IMR-90 (cell line): ENCODE data around the gene IFNA8. TPM values are rescaled to one million over a fixed set of nuclear protein-coding genes. Genes with fewer than 3 reads are reported as not detected.

Source experiments
- ATAC-seq: fragments of 200-7000 bp; cut with Tn5 transposase; 2 replicates; pipeline ENCODE4 v1.9.1; 2020; ENCODE audit warnings: low read depth, mild to moderate bottlenecking, moderate library complexity
- BruUV-seq: library from RNA; stranded (reverse); fragments of 400-500 nt; replicated peaks from 2 replicates; lab custom pipeline; 2021; lab: Mats Ljungman, UMichigan
- CTCF ChIA-PET: fragments of 300-600 bp; formaldehyde crosslinking; extraction: SDS; loops from one replicate; lab custom pipeline; 2021; ENCODE audit warnings: antibody characterized with exemption; lab: Yijun Ruan, JAX
- POLR2A ChIA-PET: fragments of 300-600 bp; sonication (Branson Sonifier 250); formaldehyde crosslinking; loops from one replicate; lab custom pipeline; 2022; ENCODE audit warnings: antibody characterized with exemption; ENCODE audit not compliant: unreplicated experiment; lab: Charles Lee
- DNase-seq: peaks from one replicate; pipeline ENCODE4 v3.0.0; 2013
- H2AFZ ChIP-seq: replicated peaks from 2 replicates; pipeline ENCODE3; 2013; ENCODE audit warnings: low read length, mild to moderate bottlenecking; ENCODE audit not compliant: poor library complexity
- H2AK5ac ChIP-seq: 2 replicates; pipeline ENCODE4 v1.6.1; 2013; ENCODE audit warnings: low read depth, low read length, inconsistent platforms
- H2AK9ac ChIP-seq: replicated peaks from 2 replicates; pipeline ENCODE3; 2013; ENCODE audit warnings: mild to moderate bottlenecking, low read depth, low read length, moderate library complexity; ENCODE audit not compliant: poor library complexity
- H2BK120ac ChIP-seq: 2 replicates; pipeline ENCODE4 v1.6.1; 2013; ENCODE audit warnings: low read depth, low read length, inconsistent platforms
- H2BK15ac ChIP-seq: 3 replicates; pipeline ENCODE4 v1.6.1; 2013; ENCODE audit warnings: low read depth, low read length, inconsistent platforms
- H2BK20ac ChIP-seq: 2 replicates; pipeline ENCODE4 v1.6.1; 2013; ENCODE audit warnings: low read depth, mild to moderate bottlenecking, inconsistent platforms, low read length, moderate library complexity
- H2BK5ac ChIP-seq: 2 replicates; pipeline ENCODE4 v1.6.1; 2013; ENCODE audit warnings: mild to moderate bottlenecking, low read depth, low read length, inconsistent platforms; ENCODE audit not compliant: poor library complexity, severe bottlenecking
- H3K14ac ChIP-seq: replicated peaks from 2 replicates; pipeline ENCODE4 v1.6.1; 2013; ENCODE audit warnings: low read depth, low read length, inconsistent platforms
- H3K18ac ChIP-seq: 2 replicates; pipeline ENCODE4 v1.6.1; 2013; ENCODE audit warnings: low read depth, low read length, control low read depth
- H3K23ac ChIP-seq: 2 replicates; pipeline ENCODE4 v1.6.1; 2013; ENCODE audit warnings: low read depth, low read length, inconsistent platforms
- H3K27ac ChIP-seq: 2 replicates; pipeline ENCODE4 v1.5.1; 2013; ENCODE audit warnings: mild to moderate bottlenecking, control low read depth, low read length; ENCODE audit not compliant: insufficient read depth
- H3K27me3 ChIP-seq: 2 replicates; pipeline ENCODE4 v1.6.1; 2013; ENCODE audit warnings: low read length; ENCODE audit not compliant: control insufficient read depth, insufficient read depth
- H3K36me3 ChIP-seq: 2 replicates; pipeline ENCODE4 v1.6.1; 2013; ENCODE audit warnings: low read length, mixed read lengths; ENCODE audit not compliant: control insufficient read depth, insufficient read depth
- H3K4ac ChIP-seq: 2 replicates; pipeline ENCODE4 v1.6.1; 2013; ENCODE audit warnings: low read depth, low read length, inconsistent platforms
- H3K4me1 ChIP-seq: 2 replicates; pipeline ENCODE4 v1.6.1; 2013; ENCODE audit warnings: low read length, mixed read lengths; ENCODE audit not compliant: control insufficient read depth, insufficient read depth
- H3K4me2 ChIP-seq: 2 replicates; pipeline ENCODE4 v1.6.1; 2013; ENCODE audit warnings: low read depth, mild to moderate bottlenecking, control low read depth, low read length, moderate library complexity
- H3K4me3 ChIP-seq: 2 replicates; pipeline ENCODE4 v1.5.1; 2013; ENCODE audit warnings: low read depth, mild to moderate bottlenecking, control low read depth, low read length, moderate library complexity; ENCODE audit not compliant: insufficient read depth
- H3K56ac ChIP-seq: 2 replicates; pipeline ENCODE4 v1.6.1; 2013; ENCODE audit warnings: low read length, inconsistent platforms; ENCODE audit not compliant: insufficient read depth; ENCODE audit errors: extremely low read depth
- H3K79me1 ChIP-seq, 2 experiments: 2 replicates each; pipeline ENCODE4 v1.6.1; 2013; ENCODE audit warnings: low read length in 2 of 2, inconsistent platforms in 1 of 2, low read depth in 1 of 2
- H3K9ac ChIP-seq: 2 replicates; pipeline ENCODE4 v1.6.1; 2013; ENCODE audit warnings: low read depth, low read length, control low read depth
- H3K9me1 ChIP-seq: 2 replicates; pipeline ENCODE4 v1.6.1; 2013; ENCODE audit warnings: low read length, inconsistent platforms; ENCODE audit not compliant: insufficient read depth
- H3K9me3 ChIP-seq: 2 replicates; pipeline ENCODE4 v1.6.1; 2013; ENCODE audit warnings: low read length; ENCODE audit not compliant: control insufficient read depth, insufficient read depth
- H4K20me1 ChIP-seq: 2 replicates; pipeline ENCODE4 v1.6.1; 2013; ENCODE audit warnings: low read length, inconsistent platforms; ENCODE audit not compliant: insufficient read depth
- H4K5ac ChIP-seq: 2 replicates; pipeline ENCODE4 v1.6.1; 2013; ENCODE audit warnings: mild to moderate bottlenecking, low read depth, low read length, control low read depth
- H4K8ac ChIP-seq, 2 experiments: 2 replicates each; pipeline ENCODE4 v1.6.1; 2013; ENCODE audit warnings: low read depth in 2 of 2, low read length in 2 of 2, control low read depth in 1 of 2, inconsistent platforms in 1 of 2
- H4K91ac ChIP-seq: 2 replicates; pipeline ENCODE4 v1.6.1; 2013; ENCODE audit warnings: low read depth, low read length, inconsistent platforms; ENCODE audit not compliant: insufficient read depth
- CHD1 ChIP-seq: IDR thresholded peaks from 2 replicates; pipeline ENCODE4 v1.6.1; 2012; ENCODE audit warnings: low read depth, low read length, improper control_type of control experiment
- FOS ChIP-seq: fragments of 150-350 bp; IDR thresholded peaks from 2 replicates; pipeline ENCODE4 v1.6.1; 2016; ENCODE audit warnings: low read depth, low read length
- MAFK ChIP-seq: IDR thresholded peaks from 2 replicates; pipeline ENCODE4 v1.6.1; 2012; ENCODE audit warnings: low read depth, low read length, improper control_type of control experiment
- MXI1 ChIP-seq: IDR thresholded peaks from 2 replicates; pipeline ENCODE4 v1.6.1; 2012; ENCODE audit warnings: low read depth, mild to moderate bottlenecking, low read length, moderate library complexity, borderline replicate concordance
- NFE2L2 ChIP-seq: fragments of 150-350 bp; IDR thresholded peaks from 2 replicates; pipeline ENCODE4 v1.6.1; 2016; ENCODE audit warnings: low read depth, mild to moderate bottlenecking, low read length
- SMC3 ChIP-seq: fragments of 150-350 bp; IDR thresholded peaks from 2 replicates; pipeline ENCODE4 v1.6.1; 2016; ENCODE audit warnings: low read depth, mild to moderate bottlenecking, antibody characterized with exemption, low read length, moderate library complexity
- WGBS, 2 experiments: methylation state at CpG; one replicate each; pipeline versions ENCODE4 v1.1.5 to v1.1.7; 2013; ENCODE audit warnings: missing lambda C conversion rate in 2 of 2; ENCODE audit not compliant: insufficient read length in 1 of 2; ENCODE audit errors: extremely low coverage in 2 of 2; 5-methylcytosine and 5-hydroxymethylcytosine counted together
- dilution Hi-C: fragments of 300-500 bp; cut with HindIII; formaldehyde crosslinking; loops from one replicate; pipeline ENCODE4 v1.14.3; 2018; ENCODE audit warnings: low sequenced_read_pairs; ENCODE audit not compliant: unreplicated experiment
- in situ Hi-C: fragments of 300-500 bp; cut with MboI; formaldehyde crosslinking; loops from 3 replicates; pipeline ENCODE4 v1.14.3; 2019; ENCODE audit warnings: low sequenced_read_pairs, inconsistent platforms, mixed read lengths
- intact Hi-C: fragments of 100-400 bp; cut with micrococcal nuclease; formaldehyde crosslinking; loops from 2 replicates; pipeline ENCODE4 v1.10.0; 2022
- polyA plus RNA-seq, 3 experiments: library from polyadenylated mRNA; depleted of rRNA; stranded (reverse); fragments of >200 nt; gene quantifications; 2 replicates each; pipeline ENCODE4 v1.2.3, GENCODE V29; 2012; ENCODE audit warnings: low replicate concordance in 1 of 3
- total RNA-seq: library from RNA; depleted of rRNA; stranded (reverse); fragments of >200 nt; gene quantifications from 2 replicates; pipeline ENCODE4 v1.2.3, GENCODE V29; 2012
- TF ChIP-seq, protein P1 (sequence below): fragments of 150-350 bp; IDR thresholded peaks from 2 replicates; pipeline ENCODE4 v1.6.1; 2017; ENCODE audit warnings: mild to moderate bottlenecking, antibody characterized with exemption, low read length, low read depth
- TF ChIP-seq, protein P2 (sequence below): fragments of 150-350 bp; IDR thresholded peaks from 2 replicates; pipeline ENCODE4 v1.6.1; 2016; ENCODE audit warnings: low read depth, mild to moderate bottlenecking, low read length, moderate library complexity, borderline replicate concordance

IFNA8 gene
- total and polyA plus RNA-seq, 2 of the 4 experiments (the other 2 are of a cell fraction) = not detected

DNA sequence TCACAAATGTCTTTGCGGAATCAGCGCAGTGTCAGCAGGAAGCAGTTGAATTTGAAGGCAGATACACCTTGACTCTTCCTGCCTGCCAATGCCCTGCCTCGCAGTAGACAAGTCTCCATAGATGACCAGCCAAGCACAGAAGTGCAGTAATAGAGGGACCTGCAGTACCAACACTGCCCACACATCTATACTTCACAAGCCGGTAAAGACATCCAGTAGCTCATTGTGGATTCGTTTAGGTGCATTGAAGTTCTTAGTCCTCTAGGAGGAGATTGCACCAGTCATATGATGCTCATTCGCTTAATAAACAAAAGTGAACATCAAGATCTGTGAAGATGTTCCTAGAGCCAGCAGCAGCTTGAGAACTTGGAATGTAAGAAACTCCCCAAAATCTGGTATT, 16.6 kb upstream of the IFNA8 start:
- Histone ChIP-seq H3K27me3 (peaks cover 36% of the 10 kb centered on the region), H2BK120ac (no peak overlapping the region), H3K4me2 (no peak overlapping the region), H3K4ac (no peak overlapping the region), H4K20me1 (no peaks in the 10 kb centered on the region), H4K5ac (no peak overlapping the region), H3K18ac (no peak overlapping the region), H3K23ac (no peak overlapping the region), H2AFZ (no peak overlapping the region), H3K14ac (no peak overlapping the region), H3K9me3 (no peaks in the 10 kb centered on the region), H2AK9ac (no peak overlapping the region), H2BK5ac (no peak overlapping the region), H3K4me3 (no peak overlapping the region), H3K27ac (no peak overlapping the region), H2BK15ac (no peak overlapping the region), H3K79me1 (no peaks in the 10 kb centered on the region), H3K4me1 (no peaks in the 10 kb centered on the region), H3K9ac (no peak overlapping the region), H3K36me3 (no peaks in the 10 kb centered on the region), H2AK5ac (no peak overlapping the region), H3K56ac (no peak overlapping the region), H2BK20ac (no peak overlapping the region), H3K9me1 (no peaks in the 10 kb centered on the region; the same call in 1 of the 2 replicates), H4K8ac (no peak overlapping the region), H4K91ac (no peak overlapping the region)
- no TSS peak for BruUV-seq
- 83% methylated on average over 1 of the region's 6 CpGs; no CpG with 5 or more reads in 1 of the 2 experiments for WGBS, 2 experiments
- in situ Hi-C loops (no loop called here), intact Hi-C loops (no loop called here), dilution Hi-C loops (no loop called here)
- ATAC-seq (no peak; the same call in 1 of the 2 replicates), DNase-seq (no peak)
- CTCF ChIA-PET = no interaction called here
- POLR2A ChIA-PET = no interaction called here
- TF ChIP-seq MXI1 (no peak), FOS (no peak), SMC3 (no peak), NFE2L2 (no peak), MAFK (no peak), CHD1 (no peak)
- TF ChIP-seq, protein P1, sequence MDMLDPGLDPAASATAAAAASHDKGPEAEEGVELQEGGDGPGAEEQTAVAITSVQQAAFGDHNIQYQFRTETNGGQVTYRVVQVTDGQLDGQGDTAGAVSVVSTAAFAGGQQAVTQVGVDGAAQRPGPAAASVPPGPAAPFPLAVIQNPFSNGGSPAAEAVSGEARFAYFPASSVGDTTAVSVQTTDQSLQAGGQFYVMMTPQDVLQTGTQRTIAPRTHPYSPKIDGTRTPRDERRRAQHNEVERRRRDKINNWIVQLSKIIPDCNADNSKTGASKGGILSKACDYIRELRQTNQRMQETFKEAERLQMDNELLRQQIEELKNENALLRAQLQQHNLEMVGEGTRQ = no peak
- TF ChIP-seq, protein P2, sequence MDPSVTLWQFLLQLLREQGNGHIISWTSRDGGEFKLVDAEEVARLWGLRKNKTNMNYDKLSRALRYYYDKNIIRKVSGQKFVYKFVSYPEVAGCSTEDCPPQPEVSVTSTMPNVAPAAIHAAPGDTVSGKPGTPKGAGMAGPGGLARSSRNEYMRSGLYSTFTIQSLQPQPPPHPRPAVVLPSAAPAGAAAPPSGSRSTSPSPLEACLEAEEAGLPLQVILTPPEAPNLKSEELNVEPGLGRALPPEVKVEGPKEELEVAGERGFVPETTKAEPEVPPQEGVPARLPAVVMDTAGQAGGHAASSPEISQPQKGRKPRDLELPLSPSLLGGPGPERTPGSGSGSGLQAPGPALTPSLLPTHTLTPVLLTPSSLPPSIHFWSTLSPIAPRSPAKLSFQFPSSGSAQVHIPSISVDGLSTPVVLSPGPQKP = no peak
